ENCODE data around the gene SIL1. TPM values are rescaled to one million over a fixed set of nuclear protein-coding genes. Genes with fewer than 3 reads are reported as not detected.

The SIL1 gene
- total and polyA plus RNA-seq, 2 of the 13 experiments (the other 11 are each of a cell fraction or from before 2014, with no cell fraction given), result 26.0 to 30.0 TPM

DNA sequence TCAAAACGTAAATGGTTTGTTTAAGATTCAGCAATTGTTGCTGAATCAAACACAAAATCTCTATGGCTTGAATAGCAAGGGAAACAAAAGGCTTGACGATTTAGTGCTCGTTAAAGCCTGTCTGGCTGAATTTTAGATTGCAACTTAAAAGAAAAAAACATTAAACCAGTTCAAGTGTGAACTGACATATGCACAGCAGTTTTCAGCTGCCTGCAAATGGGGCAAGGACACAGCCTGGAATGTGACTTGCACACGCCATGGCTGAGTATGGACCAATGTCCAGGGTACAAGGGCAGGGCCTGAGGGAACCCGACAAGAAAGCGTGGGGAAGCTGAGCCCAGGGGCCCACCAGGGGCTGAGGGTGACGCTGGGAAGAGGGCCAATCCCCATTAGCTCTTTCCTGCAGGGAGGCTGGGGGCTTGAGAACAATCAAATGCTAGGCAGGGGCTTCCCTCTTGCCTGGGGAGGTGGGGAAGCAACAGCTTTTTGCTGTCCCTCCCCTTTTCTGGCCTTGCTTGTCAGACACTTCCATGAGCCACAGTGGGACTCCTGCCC lies 233.4 kb downstream of the SIL1 start:
- ATAC-seq (peak; percentile 89), DNase-seq (ENCODE audit: low spot score) (peak; percentile 60), FAIRE-seq (no peak)
- WGBS (ENCODE audit: low lambda C conversion rate), result 12% methylated on average over 7 of the region's 7 CpGs
- H3K4me1 ChIP-seq (ENCODE audit: insufficient read depth, low read length), result peaks cover 61% of the 10 kb centered on the region
- H2AFZ ChIP-seq (ENCODE audit: low read length), result no peak overlapping the region
- no TSS peak for BruUV-seq (replicated peaks)
- H3K4me3 ChIP-seq (replicated peaks in 1 of 3; ENCODE audit: insufficient read depth in 1 of 3, low read depth in 2 of 3, low read length in 3 of 3), result peak overlapping the region in 1 of 3 experiments; percentile 29; a peak in 1 of 6 replicates
- POLR2A ChIA-PET, result interaction anchor here (1.2 to 3.1 kb wide), 3 partner anchors 11 to 44 kb away, joined by 3 to 25 read pairs (median 6); no protein-coding TSS in a partner anchor
- H3K36me3 ChIP-seq (replicated peaks in 1 of 2; ENCODE audit: control insufficient read depth in 1 of 2, insufficient read depth in 2 of 2, low read length in 2 of 2), result no peaks in the 10 kb centered on the region
- H3K27me3 ChIP-seq (ENCODE audit: control insufficient read depth in 1 of 2, insufficient read depth in 2 of 2, low read length in 2 of 2), result no peaks in the 10 kb centered on the region
- H3K27ac ChIP-seq (ENCODE audit: extremely low read length, insufficient read depth, low read length), result peak overlapping the region; percentile 81
- H3K4me2 ChIP-seq (ENCODE audit: low read depth, low read length), result peak overlapping the region; percentile 66
- no peaks in the 10 kb centered on the region for H3K9me3 ChIP-seq (ENCODE audit: low read length)
- peak overlapping the region; percentile 37 for H3K9ac ChIP-seq (ENCODE audit: insufficient read depth, low read depth, low read length)
- H4K20me1 ChIP-seq (ENCODE audit: insufficient read depth, low read length), result no peaks in the 10 kb centered on the region
- no peaks in the 10 kb centered on the region for H3K79me2 ChIP-seq (ENCODE audit: insufficient read depth, low read length)
- CTCF ChIA-PET (ENCODE audit: low intra/inter-chr PET ratio, low total read pairs), result no interaction called here
- in situ Hi-C loops (cut with HindIII; ENCODE audit: extremely low pct_ligation_motif_present, low pct_unique_long_range_greater_than_20kb) (loop anchor here (25.0 kb wide), 1 partner anchor 298 kb away; no protein-coding TSS in a partner anchor), intact Hi-C loops (cut with micrococcal nuclease; ENCODE audit: unreplicated experiment) (no loop called here)
- peak; percentile 89 for TF ChIP-seq HNF4G (IDR thresholded peaks at IDR 0.05; ENCODE audit: borderline replicate concordance, low read depth, low read length)
- no peak; the same call in 1 of the 2 replicates for TF ChIP-seq HNF4G (CRISPR knock-in tag; IDR thresholded peaks at IDR 0.05; ENCODE audit: borderline replicate concordance, low read depth)
- no peak for TF ChIP-seq MYNN (CRISPR knock-in tag; IDR thresholded peaks at IDR 0.05; ENCODE audit: low read depth)
- no peak for TF ChIP-seq NFYC (CRISPR knock-in tag; IDR thresholded peaks at IDR 0.05)
- TF ChIP-seq YEATS2 (CRISPR knock-in tag; IDR thresholded peaks at IDR 0.05; ENCODE audit: borderline replicate concordance), result no peak
- TF ChIP-seq, protein P1, sequence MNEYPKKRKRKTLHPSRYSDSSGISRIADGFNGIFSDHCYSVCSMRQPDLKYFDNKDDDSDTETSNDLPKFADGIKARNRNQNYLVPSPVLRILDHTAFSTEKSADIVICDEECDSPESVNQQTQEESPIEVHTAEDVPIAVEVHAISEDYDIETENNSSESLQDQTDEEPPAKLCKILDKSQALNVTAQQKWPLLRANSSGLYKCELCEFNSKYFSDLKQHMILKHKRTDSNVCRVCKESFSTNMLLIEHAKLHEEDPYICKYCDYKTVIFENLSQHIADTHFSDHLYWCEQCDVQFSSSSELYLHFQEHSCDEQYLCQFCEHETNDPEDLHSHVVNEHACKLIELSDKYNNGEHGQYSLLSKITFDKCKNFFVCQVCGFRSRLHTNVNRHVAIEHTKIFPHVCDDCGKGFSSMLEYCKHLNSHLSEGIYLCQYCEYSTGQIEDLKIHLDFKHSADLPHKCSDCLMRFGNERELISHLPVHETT (CRISPR knock-in tag; conservative IDR thresholded peaks at IDR 0.05), result no peak
- TF ChIP-seq, protein P2, sequence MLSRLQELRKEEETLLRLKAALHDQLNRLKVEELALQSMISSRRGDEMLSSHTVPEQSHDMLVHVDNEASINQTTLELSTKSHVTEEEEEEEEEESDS (CRISPR knock-in tag; IDR thresholded peaks at IDR 0.05; ENCODE audit: borderline replicate concordance), result no peak
- TF ChIP-seq JUNB (CRISPR knock-in tag; IDR thresholded peaks at IDR 0.05; ENCODE audit: borderline replicate concordance), result no peak
- no peak for TF ChIP-seq NFIC (IDR thresholded peaks at IDR 0.05; ENCODE audit: low read length)
- peak; percentile 75 for TF ChIP-seq HOXA3 (CRISPR knock-in tag; IDR thresholded peaks at IDR 0.05)
- no peak for TF ChIP-seq HMG20B (CRISPR knock-in tag; conservative IDR thresholded peaks at IDR 0.05)
- TF ChIP-seq FOSL2 (CRISPR knock-in tag; IDR thresholded peaks at IDR 0.05), result 0 out of 2 replicates have a peak, but pooled peaks have one; percentile 25
- TF ChIP-seq TBX2 (CRISPR knock-in tag; IDR thresholded peaks at IDR 0.05; ENCODE audit: borderline replicate concordance), result peak; percentile 25; the same call in 1 of the 2 replicates
- peak; percentile 56 for TF ChIP-seq RARA (CRISPR knock-in tag; IDR thresholded peaks at IDR 0.05)
- TF ChIP-seq, protein P3, sequence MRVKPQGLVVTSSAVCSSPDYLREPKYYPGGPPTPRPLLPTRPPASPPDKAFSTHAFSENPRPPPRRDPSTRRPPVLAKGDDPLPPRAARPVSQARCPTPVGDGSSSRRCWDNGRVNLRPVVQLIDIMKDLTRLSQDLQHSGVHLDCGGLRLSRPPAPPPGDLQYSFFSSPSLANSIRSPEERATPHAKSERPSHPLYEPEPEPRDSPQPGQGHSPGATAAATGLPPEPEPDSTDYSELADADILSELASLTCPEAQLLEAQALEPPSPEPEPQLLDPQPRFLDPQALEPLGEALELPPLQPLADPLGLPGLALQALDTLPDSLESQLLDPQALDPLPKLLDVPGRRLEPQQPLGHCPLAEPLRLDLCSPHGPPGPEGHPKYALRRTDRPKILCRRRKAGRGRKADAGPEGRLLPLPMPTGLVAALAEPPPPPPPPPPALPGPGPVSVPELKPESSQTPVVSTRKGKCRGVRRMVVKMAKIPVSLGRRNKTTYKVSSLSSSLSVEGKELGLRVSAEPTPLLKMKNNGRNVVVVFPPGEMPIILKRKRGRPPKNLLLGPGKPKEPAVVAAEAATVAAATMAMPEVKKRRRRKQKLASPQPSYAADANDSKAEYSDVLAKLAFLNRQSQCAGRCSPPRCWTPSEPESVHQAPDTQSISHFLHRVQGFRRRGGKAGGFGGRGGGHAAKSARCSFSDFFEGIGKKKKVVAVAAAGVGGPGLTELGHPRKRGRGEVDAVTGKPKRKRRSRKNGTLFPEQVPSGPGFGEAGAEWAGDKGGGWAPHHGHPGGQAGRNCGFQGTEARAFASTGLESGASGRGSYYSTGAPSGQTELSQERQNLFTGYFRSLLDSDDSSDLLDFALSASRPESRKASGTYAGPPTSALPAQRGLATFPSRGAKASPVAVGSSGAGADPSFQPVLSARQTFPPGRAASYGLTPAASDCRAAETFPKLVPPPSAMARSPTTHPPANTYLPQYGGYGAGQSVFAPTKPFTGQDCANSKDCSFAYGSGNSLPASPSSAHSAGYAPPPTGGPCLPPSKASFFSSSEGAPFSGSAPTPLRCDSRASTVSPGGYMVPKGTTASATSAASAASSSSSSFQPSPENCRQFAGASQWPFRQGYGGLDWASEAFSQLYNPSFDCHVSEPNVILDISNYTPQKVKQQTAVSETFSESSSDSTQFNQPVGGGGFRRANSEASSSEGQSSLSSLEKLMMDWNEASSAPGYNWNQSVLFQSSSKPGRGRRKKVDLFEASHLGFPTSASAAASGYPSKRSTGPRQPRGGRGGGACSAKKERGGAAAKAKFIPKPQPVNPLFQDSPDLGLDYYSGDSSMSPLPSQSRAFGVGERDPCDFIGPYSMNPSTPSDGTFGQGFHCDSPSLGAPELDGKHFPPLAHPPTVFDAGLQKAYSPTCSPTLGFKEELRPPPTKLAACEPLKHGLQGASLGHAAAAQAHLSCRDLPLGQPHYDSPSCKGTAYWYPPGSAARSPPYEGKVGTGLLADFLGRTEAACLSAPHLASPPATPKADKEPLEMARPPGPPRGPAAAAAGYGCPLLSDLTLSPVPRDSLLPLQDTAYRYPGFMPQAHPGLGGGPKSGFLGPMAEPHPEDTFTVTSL (CRISPR knock-in tag; IDR thresholded peaks at IDR 0.05; ENCODE audit: borderline replicate concordance), result peak; percentile 41; the same call in 1 of the 2 replicates
- TF ChIP-seq WIZ (CRISPR knock-in tag; IDR thresholded peaks at IDR 0.05), result no peak
